GM13976 (cell line): ENCODE data around the gene ESPN.
"Not testable (repeated sequence)": the region's sequence is repeated elsewhere in the genome, so short reads cannot be mapped to it uniquely, and the experiment has no call there.

ENCODE experiments used
- DNase-seq: peaks from one replicate; pipeline ENCODE4 v3.0.0; 2012; ENCODE audit warnings: low spot score
- in situ Hi-C: fragments of 300-500 bp; cut with MboI; formaldehyde crosslinking; loops from one replicate; pipeline ENCODE4 v1.12.0; 2022; ENCODE audit warnings: low sequenced_read_pairs, mixed read lengths, inconsistent platforms; ENCODE audit not compliant: unreplicated experiment
- TF ChIP-seq, protein P1 (sequence below): IDR thresholded peaks from 2 replicates; pipeline ENCODE4 v1.5.1; 2012; ENCODE audit warnings: borderline replicate concordance, mild to moderate bottlenecking; ENCODE audit not compliant: insufficient read depth; ENCODE audit errors: extremely low read depth, missing control alignments, control extremely low read depth

ESPN gene

GRCh38 chr1:6446665-6447015 is 22.1 kb downstream of the ESPN start:
- DNase-seq = no peak
- in situ Hi-C loops = no loop called here
- TF ChIP-seq, protein P1, sequence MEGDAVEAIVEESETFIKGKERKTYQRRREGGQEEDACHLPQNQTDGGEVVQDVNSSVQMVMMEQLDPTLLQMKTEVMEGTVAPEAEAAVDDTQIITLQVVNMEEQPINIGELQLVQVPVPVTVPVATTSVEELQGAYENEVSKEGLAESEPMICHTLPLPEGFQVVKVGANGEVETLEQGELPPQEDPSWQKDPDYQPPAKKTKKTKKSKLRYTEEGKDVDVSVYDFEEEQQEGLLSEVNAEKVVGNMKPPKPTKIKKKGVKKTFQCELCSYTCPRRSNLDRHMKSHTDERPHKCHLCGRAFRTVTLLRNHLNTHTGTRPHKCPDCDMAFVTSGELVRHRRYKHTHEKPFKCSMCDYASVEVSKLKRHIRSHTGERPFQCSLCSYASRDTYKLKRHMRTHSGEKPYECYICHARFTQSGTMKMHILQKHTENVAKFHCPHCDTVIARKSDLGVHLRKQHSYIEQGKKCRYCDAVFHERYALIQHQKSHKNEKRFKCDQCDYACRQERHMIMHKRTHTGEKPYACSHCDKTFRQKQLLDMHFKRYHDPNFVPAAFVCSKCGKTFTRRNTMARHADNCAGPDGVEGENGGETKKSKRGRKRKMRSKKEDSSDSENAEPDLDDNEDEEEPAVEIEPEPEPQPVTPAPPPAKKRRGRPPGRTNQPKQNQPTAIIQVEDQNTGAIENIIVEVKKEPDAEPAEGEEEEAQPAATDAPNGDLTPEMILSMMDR = no peak

GRCh38 chr1:6447016-6447817 is 22.6 kb downstream of the ESPN start:
- DNase-seq = no peak
- TF ChIP-seq, protein P1 = no peak
- in situ Hi-C loops = no loop called here

GRCh38 chr1:6447818-6448748 is 23.5 kb downstream of the ESPN start:
- TF ChIP-seq, protein P1 = no peak
- in situ Hi-C loops = no loop called here
- DNase-seq = no peak

- DNase-seq = no peak
- TF ChIP-seq, protein P1 = no peak
- in situ Hi-C loops = no loop called here
These were observed 24.4 kb downstream of the ESPN start for GRCh38 chr1:6448749-6449631.

GRCh38 chr1:6450005-6450450 is 25.5 kb downstream of the ESPN start:
- TF ChIP-seq, protein P1 = no peak
- DNase-seq = no peak
- in situ Hi-C loops = no loop called here

GRCh38 chr1:6450486-6450885 is 25.9 kb downstream of the ESPN start:
- in situ Hi-C loops, DNase-seq: not testable (repeated sequence)
